Measurements from ENCODE around the gene WWTR1.
A peak's percentile ranks its signal among the peaks of the same experiment; 100 is the strongest.

WWTR1 gene

GRCh38 chr3:149657926-149658743 lies at the start of gene WWTR1:
Gene WWTR1, minus strand, starts transcription at chr3:149658025. Its CDS starts 719 bp downstream, at chr3:149657306.
- DNase-seq, result no peak

- no peak for DNase-seq
Measured at GRCh38 chr3:149706905-149707304, 49.1 kb upstream of the WWTR1 start.

GRCh38 chr3:149705416-149705815 lies 47.6 kb upstream of the WWTR1 start:
- DNase-seq, result no peak

GRCh38 chr3:149703466-149703865 lies 45.6 kb upstream of the WWTR1 start:
- DNase-seq, result no peak

- no peak for DNase-seq
Measured at GRCh38 chr3:149702691-149703441, 45.0 kb upstream of the WWTR1 start.

- DNase-seq, result no peak
Measured at GRCh38 chr3:149701977-149702350, 44.1 kb upstream of the WWTR1 start.

GRCh38 chr3:149701206-149701976 lies 43.6 kb upstream of the WWTR1 start:
- no peak for DNase-seq

- no peak for DNase-seq
Measured at GRCh38 chr3:149688122-149688757, 30.4 kb upstream of the WWTR1 start.

GRCh38 chr3:149686996-149687395 lies 29.2 kb upstream of the WWTR1 start:
- DNase-seq, result peak; percentile 26

- peak; percentile 79 for DNase-seq
Measured at GRCh38 chr3:149678351-149678950, 20.6 kb upstream of the WWTR1 start.

- no peak for DNase-seq
Measured at GRCh38 chr3:149673393-149673792, 15.6 kb upstream of the WWTR1 start.

- no peak for DNase-seq
Measured at GRCh38 chr3:149670742-149671492, 13.1 kb upstream of the WWTR1 start.

GRCh38 chr3:149667576-149667975 lies 9.8 kb upstream of the WWTR1 start:
- DNase-seq, result no peak

- no peak for DNase-seq
Measured at GRCh38 chr3:149663966-149664365, 6.1 kb upstream of the WWTR1 start.

GRCh38 chr3:149662240-149662887 lies 4.5 kb upstream of the WWTR1 start:
- DNase-seq, result no peak

- no peak for DNase-seq
Measured at GRCh38 chr3:149660462-149660861, 2.6 kb upstream of the WWTR1 start.

- no peak for DNase-seq
Measured at GRCh38 chr3:149658744-149659497, 1.1 kb upstream of the WWTR1 start.

- no peak for DNase-seq
Measured at GRCh38 chr3:149657321-149657925, 402 bp downstream of the WWTR1 start.

- no peak for DNase-seq
Measured at GRCh38 chr3:149655826-149656574, 1.8 kb downstream of the WWTR1 start.
